Hematopoietic multipotent progenitor cell treated with erythropoietin and hydrocortisone succinate and interleukin-3 and kit ligand, for 15 days (in vitro differentiated cells): ENCODE results near the gene LTBP3.

Experiments
- DNase-seq: peaks from one replicate; pipeline ENCODE4 v3.0.0-alpha.2; 2015; ENCODE audit warnings: low spot score

Gene LTBP3

GRCh38 chr11:65558002-65558929 lies at the start of gene LTBP3:
Gene LTBP3, minus strand, starts transcription at chr11:65558359. Its CDS starts 400 bp downstream, at chr11:65557959.
- DNase-seq, result peak; percentile 86

- DNase-seq, result peak; percentile 37
Measured at GRCh38 chr11:65606876-65607613, 48.9 kb upstream of the LTBP3 start.

- no peak for DNase-seq
Measured at GRCh38 chr11:65604258-65604657, 46.1 kb upstream of the LTBP3 start.

GRCh38 chr11:65599955-65600246 lies 41.7 kb upstream of the LTBP3 start:
- no peak for DNase-seq

- no peak for DNase-seq
Measured at GRCh38 chr11:65599216-65599954, 41.2 kb upstream of the LTBP3 start.

GRCh38 chr11:65598258-65598699 lies 40.1 kb upstream of the LTBP3 start:
- no peak for DNase-seq

GRCh38 chr11:65596520-65596919 lies 38.4 kb upstream of the LTBP3 start:
- no peak for DNase-seq

- peak; percentile 40 for DNase-seq
Measured at GRCh38 chr11:65595543-65596281, 37.6 kb upstream of the LTBP3 start, which contains the start of gene KCNK7. Gene KCNK7, minus strand, starts transcription at chr11:65595800. Its CDS starts 28 bp downstream, at chr11:65595772.

- peak; percentile 36 for DNase-seq
Measured at GRCh38 chr11:65595131-65595530, 37.0 kb upstream of the LTBP3 start.

- peak; percentile 65 for DNase-seq
Measured at GRCh38 chr11:65593518-65594414, 35.6 kb upstream of the LTBP3 start.

- no peak for DNase-seq
Measured at GRCh38 chr11:65592858-65593517, 34.8 kb upstream of the LTBP3 start.

- DNase-seq, result no peak
Measured at GRCh38 chr11:65591939-65592857, 34.0 kb upstream of the LTBP3 start.

GRCh38 chr11:65590240-65590738 lies 32.1 kb upstream of the LTBP3 start:
- no peak for DNase-seq

- DNase-seq, result no peak
Measured at GRCh38 chr11:65589444-65590239, 31.5 kb upstream of the LTBP3 start.

- peak; percentile 79 for DNase-seq
Measured at GRCh38 chr11:65588199-65589054, 30.3 kb upstream of the LTBP3 start.

GRCh38 chr11:65586676-65587075 lies 28.5 kb upstream of the LTBP3 start:
- no peak for DNase-seq

- DNase-seq, result no peak
Measured at GRCh38 chr11:65586247-65586630, 28.1 kb upstream of the LTBP3 start.
